ENCODE results near the gene TMEM255B.

GRCh38 chr13:113862191-113862930 lies 103.3 kb downstream of the TMEM255B start:
- TF ChIP-seq E4F1 (CRISPR knock-in tag; IDR thresholded peaks at IDR 0.05; ENCODE audit: borderline replicate concordance) (no peak), FOXK1 (CRISPR knock-in tag; IDR thresholded peaks at IDR 0.05; ENCODE audit: borderline replicate concordance) (no peak), ZSCAN29 (IDR thresholded peaks at IDR 0.05) (no peak), ZNF592 (IDR thresholded peaks at IDR 0.05) (no peak), MAX (CRISPR knock-in tag; IDR thresholded peaks at IDR 0.05) (no peak), JUN (IDR thresholded peaks at IDR 0.05; ENCODE audit: borderline replicate concordance, low read depth, low read length) (no peak), JUN (CRISPR knock-in tag; IDR thresholded peaks at IDR 0.05; ENCODE audit: borderline replicate concordance) (no peak), EZH2 (IDR thresholded peaks at IDR 0.05; ENCODE audit: borderline replicate concordance, low read depth, low read length) (no peak), GTF2F1 (IDR thresholded peaks at IDR 0.05; ENCODE audit: low read depth, low read length) (no peak), CTCF (IDR thresholded peaks at IDR 0.05 in 2 of 3, conservative IDR thresholded peaks at IDR 0.05 in 1 of 3; ENCODE audit: insufficient read depth in 2 of 3, low read depth in 1 of 3, low read length in 3 of 3) (no peak)
